Liver (tissue), 9 donors: ENCODE data around the gene PGAM1. TPM values are rescaled to one million over a fixed set of nuclear protein-coding genes. Genes with fewer than 3 reads are reported as not detected.
A peak's percentile ranks its signal among the peaks of the same experiment; 100 is the strongest.
"Not testable (repeated sequence)": the region's sequence is repeated elsewhere in the genome, so short reads cannot be mapped to it uniquely, and the experiment has no call there.

ENCODE experiments used
- DNase-seq: peaks from one replicate; pipeline ENCODE4 v3.0.0-alpha.2; 2017; ENCODE audit warnings: low spot score
- H3K27ac ChIP-seq, 2 donors: one replicate each; pipeline ENCODE4 v1.7.0; 2013; ENCODE audit warnings: inconsistent platforms in 2 of 2, low read length in 2 of 2, control low read depth in 1 of 2, low read depth in 1 of 2, mild to moderate bottlenecking in 1 of 2
- H3K27me3 ChIP-seq, 4 donors: one replicate each; pipeline versions ENCODE4 v1.6.1 to v1.7.0; 2013; ENCODE audit warnings: low read length in 3 of 4, inconsistent platforms in 1 of 4, mild to moderate bottlenecking in 1 of 4, moderate library complexity in 1 of 4; ENCODE audit not compliant: control insufficient read depth in 4 of 4, insufficient read depth in 4 of 4
- H3K36me3 ChIP-seq, 4 donors: one replicate each; pipeline versions ENCODE4 v1.6.1 to v1.7.0; 2013; ENCODE audit warnings: low read length in 3 of 4, mild to moderate bottlenecking in 3 of 4, low read depth in 1 of 4, moderate library complexity in 1 of 4; ENCODE audit not compliant: control insufficient read depth in 4 of 4, insufficient read depth in 3 of 4
- H3K4me1 ChIP-seq, 4 donors: one replicate each; pipeline versions ENCODE4 v1.6.1 to v1.7.0; 2013; ENCODE audit warnings: low read length in 3 of 4, mild to moderate bottlenecking in 3 of 4, moderate library complexity in 1 of 4; ENCODE audit not compliant: control insufficient read depth in 4 of 4, insufficient read depth in 4 of 4
- H3K4me3 ChIP-seq, 3 donors: one replicate each; pipeline versions ENCODE4 v1.6.1 to v1.7.0; 2013; ENCODE audit warnings: low read length in 3 of 3, control low read depth in 1 of 3, low read depth in 1 of 3, mild to moderate bottlenecking in 1 of 3
- H3K9ac ChIP-seq, 2 donors: one replicate each; pipeline ENCODE4 v1.7.0; 2013; ENCODE audit warnings: low read length in 2 of 2, mild to moderate bottlenecking in 2 of 2, moderate library complexity in 2 of 2, control low read depth in 1 of 2, low read depth in 1 of 2
- H3K9me3 ChIP-seq, 4 donors: one replicate each; pipeline versions ENCODE4 v1.6.1 to v1.7.0; 2013; ENCODE audit warnings: low read length in 3 of 4; ENCODE audit not compliant: control insufficient read depth in 4 of 4
- EGR1 ChIP-seq, 2 donors: IDR thresholded peaks; 2 replicates each; pipeline ENCODE4 v1.6.1; 2016 to 2018; ENCODE audit warnings: antibody characterized with exemption in 2 of 2, low read depth in 2 of 2
- FOXA1 ChIP-seq: IDR thresholded peaks from 2 replicates; pipeline ENCODE4 v1.6.1; 2016; ENCODE audit warnings: antibody characterized with exemption
- FOXA2 ChIP-seq: IDR thresholded peaks from 2 replicates; pipeline ENCODE4 v1.6.1; 2016; ENCODE audit warnings: antibody characterized with exemption
- GABPA ChIP-seq, 2 donors: IDR thresholded peaks in 1 of 2; conservative IDR thresholded peaks in 1 of 2; 2 replicates each; pipeline ENCODE4 v1.6.1; 2016; ENCODE audit warnings: antibody characterized with exemption in 2 of 2, mild to moderate bottlenecking in 1 of 2, moderate library complexity in 1 of 2
- HNF4A ChIP-seq, 2 donors: conservative IDR thresholded peaks; 2 replicates each; pipeline ENCODE4 v1.6.1; 2016; ENCODE audit warnings: antibody characterized with exemption in 2 of 2, mild to moderate bottlenecking in 2 of 2
- HNF4G ChIP-seq: IDR thresholded peaks from 2 replicates; pipeline ENCODE4 v1.6.1; 2016; ENCODE audit warnings: antibody characterized with exemption
- JUND ChIP-seq, 2 donors: IDR thresholded peaks; 2 replicates each; pipeline ENCODE4 v1.6.1; 2016; ENCODE audit warnings: antibody characterized with exemption in 2 of 2
- NR2F2 ChIP-seq: IDR thresholded peaks from 2 replicates; pipeline ENCODE4 v1.6.1; 2016; ENCODE audit warnings: antibody characterized with exemption
- RAD21 ChIP-seq, 2 donors: IDR thresholded peaks; 2 replicates each; pipeline ENCODE4 v1.6.1; 2016; ENCODE audit warnings: antibody characterized with exemption in 2 of 2, mild to moderate bottlenecking in 2 of 2
- RXRA ChIP-seq, 2 donors: IDR thresholded peaks; 2 replicates each; pipeline ENCODE4 v1.6.1; 2017 to 2018; ENCODE audit warnings: antibody characterized with exemption in 2 of 2, mild to moderate bottlenecking in 1 of 2
- SP1 ChIP-seq: IDR thresholded peaks from 2 replicates; pipeline ENCODE4 v1.6.1; 2018; ENCODE audit warnings: antibody characterized with exemption, mild to moderate bottlenecking
- TAF1 ChIP-seq: conservative IDR thresholded peaks from 2 replicates; pipeline ENCODE4 v1.6.1; 2016; ENCODE audit warnings: antibody characterized with exemption, mild to moderate bottlenecking
- YY1 ChIP-seq: IDR thresholded peaks from 2 replicates; pipeline ENCODE4 v1.6.1; 2016; ENCODE audit warnings: antibody characterized with exemption, mild to moderate bottlenecking
- WGBS: extraction: QIAGEN DNeasy Blood & Tissue Kit; methylation state at CpG from one replicate; pipeline ENCODE4 v1.1.7; 2013; 5-methylcytosine and 5-hydroxymethylcytosine counted together
- polyA plus RNA-seq, 2 donors: library from polyadenylated mRNA; stranded (reverse) in 1 of 2; unstranded in 1 of 2; fragments of 200-250 nt in 1 of 2; fragments of >200 nt in 1 of 2; fragmentation: Nextera tagmentation in 1 of 2; extraction: Ambion mirVana in 1 of 2; gene quantifications; one replicate each; pipeline versions ENCODE4 v1.2.1 to v1.2.3, GENCODE V29; 2013 to 2015
- total RNA-seq, 2 donors: library from RNA; depleted of rRNA; stranded (reverse); fragments of >200 nt; gene quantifications; one replicate each; pipeline ENCODE4 v1.2.3, GENCODE V29; 2014
- TF ChIP-seq, protein P1 (sequence below): IDR thresholded peaks from 2 replicates; pipeline ENCODE4 v1.6.1; 2016; ENCODE audit warnings: antibody characterized with exemption
- TF ChIP-seq, protein P2 (sequence below): IDR thresholded peaks from 2 replicates; pipeline ENCODE4 v1.6.1; 2016; ENCODE audit warnings: antibody characterized with exemption
- TF ChIP-seq, protein P3 (sequence below): IDR thresholded peaks from 2 replicates; pipeline ENCODE4 v1.6.1; 2016; ENCODE audit warnings: antibody characterized with exemption, mild to moderate bottlenecking
- TF ChIP-seq, protein P4 (sequence below): fragments of 150-350 bp; IDR thresholded peaks from 2 replicates; pipeline ENCODE4 v1.5.1; 2017; ENCODE audit warnings: improper control_type of control experiment, low read depth, low read length; ENCODE audit not compliant: missing input control
- TF ChIP-seq, protein P5 (sequence below): IDR thresholded peaks from 2 replicates; pipeline ENCODE4 v1.6.1; 2016; ENCODE audit warnings: antibody characterized with exemption
- donor health status: healthy.
- donor health status: healthy.
- donor health status: healthy.
- donor health status: healthy.
- donor health status: healthy.

PGAM1 gene
- total and polyA plus RNA-seq, 4 donors, result 52.0 to 178 (median 106) TPM

DNA sequence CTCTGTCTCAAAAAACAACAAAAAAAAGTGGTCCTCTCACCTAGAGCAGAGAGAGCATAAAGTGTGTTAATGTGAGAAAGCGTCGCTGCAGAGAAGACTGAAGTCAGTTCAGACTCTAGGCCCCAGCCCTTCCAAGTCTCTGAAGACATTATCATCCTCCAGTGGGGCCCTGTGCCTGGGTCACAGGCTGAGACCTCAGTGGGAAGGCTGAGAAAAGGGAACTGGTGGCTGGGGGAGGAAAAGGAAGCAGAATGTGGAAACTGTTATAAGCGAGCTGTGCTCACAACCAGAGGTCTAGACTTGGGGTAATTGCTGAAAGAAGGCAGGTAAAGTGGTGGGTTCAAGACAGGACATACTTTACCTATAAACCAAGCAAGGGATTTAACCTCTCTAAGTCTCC, 19.9 kb upstream of the PGAM1 start:
- no peak overlapping the region for H3K9ac ChIP-seq
- H3K4me3 ChIP-seq, result no peak overlapping the region
- H3K36me3 ChIP-seq, result no peaks in the 10 kb centered on the region
- no peak for DNase-seq
- H3K9me3 ChIP-seq, result no peaks in the 10 kb centered on the region
- H3K27ac ChIP-seq, result peak overlapping the region; percentile 20 to 28
- no peak for TF ChIP-seq EGR1 (IDR thresholded peaks at IDR 0.05; ENCODE audit: low read depth in 2 of 2)
- TF ChIP-seq HNF4G, result no peak
- TF ChIP-seq HNF4A (conservative IDR thresholded peaks at IDR 0.05), result no peak
- no peak for TF ChIP-seq TAF1
- H3K4me1 ChIP-seq, result peaks cover 0 to 7% (median 4%) of the 10 kb centered on the region in 4 donors
- H3K27me3 ChIP-seq, result no peaks in the 10 kb centered on the region
- 84% methylated on average over 3 of the region's 3 CpGs for WGBS

DNA sequence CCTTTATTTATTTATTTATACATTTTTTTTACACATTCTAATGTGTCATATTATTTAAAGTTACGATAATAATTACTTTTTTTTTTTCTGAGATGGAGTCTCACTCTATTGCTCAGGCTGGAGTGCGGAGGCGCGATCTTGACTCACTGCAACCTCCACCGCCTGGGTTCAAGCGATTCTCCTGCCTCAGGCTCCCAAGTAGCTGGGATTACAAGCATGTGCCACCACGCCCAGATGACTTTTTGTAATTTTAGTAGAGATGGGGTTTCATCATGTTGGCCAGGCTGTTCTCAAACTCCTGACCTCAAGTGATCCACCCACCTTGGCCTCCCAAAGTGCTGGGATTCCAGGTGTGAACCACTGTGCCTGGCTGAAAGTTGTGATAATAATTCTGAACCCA, 19.5 kb upstream of the PGAM1 start:
- H3K27me3 ChIP-seq, H3K9me3 ChIP-seq, H3K4me3 ChIP-seq, H3K9ac ChIP-seq, H3K36me3 ChIP-seq, H3K4me1 ChIP-seq, DNase-seq, H3K27ac ChIP-seq: not testable (repeated sequence)
- 90% methylated on average over 7 of the region's 7 CpGs for WGBS

DNA sequence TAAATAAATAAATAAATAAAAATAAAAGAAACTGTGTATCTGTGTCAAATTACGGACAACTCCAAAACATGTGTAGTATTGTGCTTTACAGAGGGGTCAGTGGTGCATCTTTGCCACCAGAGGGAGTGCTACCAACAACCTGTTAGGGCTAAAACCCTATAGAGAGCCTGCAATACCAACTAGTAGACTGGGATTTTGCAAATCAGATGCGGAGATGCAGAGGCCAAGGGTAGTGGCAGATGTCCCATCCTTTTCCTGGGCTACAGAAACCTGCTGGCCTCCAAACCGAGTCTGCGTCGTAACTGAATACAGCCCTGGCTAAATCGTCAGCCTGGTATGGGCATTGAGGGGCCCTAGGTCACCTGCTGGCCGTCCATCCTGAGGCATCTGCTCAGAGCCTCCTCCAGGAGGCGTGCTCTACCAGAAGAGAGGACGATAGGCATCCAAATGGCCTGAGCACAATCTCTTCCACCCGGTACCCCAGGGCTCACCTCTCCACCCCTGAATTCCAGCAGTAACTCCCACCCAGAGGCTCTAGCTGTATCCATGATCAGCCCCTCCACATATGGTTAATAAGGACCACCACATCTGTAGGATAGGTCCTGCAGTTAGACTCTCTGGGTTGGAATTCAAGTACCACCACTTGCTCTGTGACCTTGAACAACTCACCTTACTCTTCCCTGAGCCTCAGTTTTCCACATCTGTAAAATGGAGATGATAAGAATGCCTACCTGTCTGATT, 18.6 kb upstream of the PGAM1 start:
- TF ChIP-seq, protein P1, sequence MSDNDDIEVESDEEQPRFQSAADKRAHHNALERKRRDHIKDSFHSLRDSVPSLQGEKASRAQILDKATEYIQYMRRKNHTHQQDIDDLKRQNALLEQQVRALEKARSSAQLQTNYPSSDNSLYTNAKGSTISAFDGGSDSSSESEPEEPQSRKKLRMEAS, result no peak
- no peak for TF ChIP-seq YY1
- TF ChIP-seq JUND (IDR thresholded peaks at IDR 0.05), result no peak
- TF ChIP-seq HNF4G, result no peak
- no peak for TF ChIP-seq SP1
- TF ChIP-seq EGR1 (IDR thresholded peaks at IDR 0.05; ENCODE audit: low read depth in 2 of 2), result no peak
- TF ChIP-seq, protein P2, sequence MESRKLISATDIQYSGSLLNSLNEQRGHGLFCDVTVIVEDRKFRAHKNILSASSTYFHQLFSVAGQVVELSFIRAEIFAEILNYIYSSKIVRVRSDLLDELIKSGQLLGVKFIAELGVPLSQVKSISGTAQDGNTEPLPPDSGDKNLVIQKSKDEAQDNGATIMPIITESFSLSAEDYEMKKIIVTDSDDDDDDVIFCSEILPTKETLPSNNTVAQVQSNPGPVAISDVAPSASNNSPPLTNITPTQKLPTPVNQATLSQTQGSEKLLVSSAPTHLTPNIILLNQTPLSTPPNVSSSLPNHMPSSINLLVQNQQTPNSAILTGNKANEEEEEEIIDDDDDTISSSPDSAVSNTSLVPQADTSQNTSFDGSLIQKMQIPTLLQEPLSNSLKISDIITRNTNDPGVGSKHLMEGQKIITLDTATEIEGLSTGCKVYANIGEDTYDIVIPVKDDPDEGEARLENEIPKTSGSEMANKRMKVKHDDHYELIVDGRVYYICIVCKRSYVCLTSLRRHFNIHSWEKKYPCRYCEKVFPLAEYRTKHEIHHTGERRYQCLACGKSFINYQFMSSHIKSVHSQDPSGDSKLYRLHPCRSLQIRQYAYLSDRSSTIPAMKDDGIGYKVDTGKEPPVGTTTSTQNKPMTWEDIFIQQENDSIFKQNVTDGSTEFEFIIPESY, result no peak
- TF ChIP-seq RXRA (IDR thresholded peaks at IDR 0.05), result peak in 1 of 2 donors; percentile 10
- TF ChIP-seq HNF4A (conservative IDR thresholded peaks at IDR 0.05), result no peak
- TF ChIP-seq GABPA (IDR thresholded peaks at IDR 0.05 in 1 of 2, conservative IDR thresholded peaks at IDR 0.05 in 1 of 2), result no peak
- TF ChIP-seq, protein P3, sequence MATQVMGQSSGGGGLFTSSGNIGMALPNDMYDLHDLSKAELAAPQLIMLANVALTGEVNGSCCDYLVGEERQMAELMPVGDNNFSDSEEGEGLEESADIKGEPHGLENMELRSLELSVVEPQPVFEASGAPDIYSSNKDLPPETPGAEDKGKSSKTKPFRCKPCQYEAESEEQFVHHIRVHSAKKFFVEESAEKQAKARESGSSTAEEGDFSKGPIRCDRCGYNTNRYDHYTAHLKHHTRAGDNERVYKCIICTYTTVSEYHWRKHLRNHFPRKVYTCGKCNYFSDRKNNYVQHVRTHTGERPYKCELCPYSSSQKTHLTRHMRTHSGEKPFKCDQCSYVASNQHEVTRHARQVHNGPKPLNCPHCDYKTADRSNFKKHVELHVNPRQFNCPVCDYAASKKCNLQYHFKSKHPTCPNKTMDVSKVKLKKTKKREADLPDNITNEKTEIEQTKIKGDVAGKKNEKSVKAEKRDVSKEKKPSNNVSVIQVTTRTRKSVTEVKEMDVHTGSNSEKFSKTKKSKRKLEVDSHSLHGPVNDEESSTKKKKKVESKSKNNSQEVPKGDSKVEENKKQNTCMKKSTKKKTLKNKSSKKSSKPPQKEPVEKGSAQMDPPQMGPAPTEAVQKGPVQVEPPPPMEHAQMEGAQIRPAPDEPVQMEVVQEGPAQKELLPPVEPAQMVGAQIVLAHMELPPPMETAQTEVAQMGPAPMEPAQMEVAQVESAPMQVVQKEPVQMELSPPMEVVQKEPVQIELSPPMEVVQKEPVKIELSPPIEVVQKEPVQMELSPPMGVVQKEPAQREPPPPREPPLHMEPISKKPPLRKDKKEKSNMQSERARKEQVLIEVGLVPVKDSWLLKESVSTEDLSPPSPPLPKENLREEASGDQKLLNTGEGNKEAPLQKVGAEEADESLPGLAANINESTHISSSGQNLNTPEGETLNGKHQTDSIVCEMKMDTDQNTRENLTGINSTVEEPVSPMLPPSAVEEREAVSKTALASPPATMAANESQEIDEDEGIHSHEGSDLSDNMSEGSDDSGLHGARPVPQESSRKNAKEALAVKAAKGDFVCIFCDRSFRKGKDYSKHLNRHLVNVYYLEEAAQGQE, result no peak
- TF ChIP-seq FOXA1, result no peak
- no peak for TF ChIP-seq FOXA2
- TF ChIP-seq, protein P4, sequence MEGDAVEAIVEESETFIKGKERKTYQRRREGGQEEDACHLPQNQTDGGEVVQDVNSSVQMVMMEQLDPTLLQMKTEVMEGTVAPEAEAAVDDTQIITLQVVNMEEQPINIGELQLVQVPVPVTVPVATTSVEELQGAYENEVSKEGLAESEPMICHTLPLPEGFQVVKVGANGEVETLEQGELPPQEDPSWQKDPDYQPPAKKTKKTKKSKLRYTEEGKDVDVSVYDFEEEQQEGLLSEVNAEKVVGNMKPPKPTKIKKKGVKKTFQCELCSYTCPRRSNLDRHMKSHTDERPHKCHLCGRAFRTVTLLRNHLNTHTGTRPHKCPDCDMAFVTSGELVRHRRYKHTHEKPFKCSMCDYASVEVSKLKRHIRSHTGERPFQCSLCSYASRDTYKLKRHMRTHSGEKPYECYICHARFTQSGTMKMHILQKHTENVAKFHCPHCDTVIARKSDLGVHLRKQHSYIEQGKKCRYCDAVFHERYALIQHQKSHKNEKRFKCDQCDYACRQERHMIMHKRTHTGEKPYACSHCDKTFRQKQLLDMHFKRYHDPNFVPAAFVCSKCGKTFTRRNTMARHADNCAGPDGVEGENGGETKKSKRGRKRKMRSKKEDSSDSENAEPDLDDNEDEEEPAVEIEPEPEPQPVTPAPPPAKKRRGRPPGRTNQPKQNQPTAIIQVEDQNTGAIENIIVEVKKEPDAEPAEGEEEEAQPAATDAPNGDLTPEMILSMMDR, result peak; percentile 76
- peak; percentile 78 to 81 for TF ChIP-seq RAD21 (IDR thresholded peaks at IDR 0.05)
- TF ChIP-seq NR2F2, result no peak
- no peak for TF ChIP-seq TAF1
- TF ChIP-seq, protein P5, sequence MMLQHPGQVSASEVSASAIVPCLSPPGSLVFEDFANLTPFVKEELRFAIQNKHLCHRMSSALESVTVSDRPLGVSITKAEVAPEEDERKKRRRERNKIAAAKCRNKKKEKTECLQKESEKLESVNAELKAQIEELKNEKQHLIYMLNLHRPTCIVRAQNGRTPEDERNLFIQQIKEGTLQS, result no peak
- H3K27ac ChIP-seq, result peak overlapping the region in 1 of 2 donors; percentile 21
- H3K9ac ChIP-seq, result no peak overlapping the region

More for the DNA sequence above, 18.6 kb upstream of the PGAM1 start:
- no peaks in the 10 kb centered on the region for H3K36me3 ChIP-seq
- H3K4me1 ChIP-seq, result peaks cover 0 to 7% (median 3%) of the 10 kb centered on the region in 4 donors
- no peaks in the 10 kb centered on the region for H3K27me3 ChIP-seq
- no peak overlapping the region for H3K4me3 ChIP-seq
- H3K9me3 ChIP-seq, result no peaks in the 10 kb centered on the region
- WGBS, result 3% methylated on average over 10 of the region's 10 CpGs
- peak; percentile 54 for DNase-seq
